ENCODE data around the gene MRPS31. TPM values are rescaled to one million over a fixed set of nuclear protein-coding genes. Genes with fewer than 3 reads are reported as not detected.

MRPS31 gene
- polyA plus RNA-seq, 1 of the 3 experiments (the other 2 are of a cell fraction): 13.3 TPM

DNA sequence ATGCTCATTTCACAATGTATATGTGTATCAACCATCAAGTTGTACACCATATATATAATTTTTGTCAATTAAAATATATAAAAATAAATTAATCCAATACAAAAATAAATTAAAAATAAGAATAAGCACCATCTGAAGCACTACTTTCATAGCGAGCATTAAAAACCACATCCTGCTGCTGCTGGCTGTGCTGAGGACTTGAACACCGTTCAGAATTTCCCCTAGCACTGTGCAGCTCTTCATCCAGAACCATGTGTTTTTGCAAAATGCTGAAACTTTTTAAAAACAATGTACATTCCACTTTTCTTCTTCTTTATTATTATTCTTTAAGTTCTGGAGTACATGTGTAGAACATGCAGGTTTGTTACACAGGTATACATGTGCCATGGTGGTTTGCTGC, 64.6 kb downstream of the MRPS31 start:
- WGBS (ENCODE audit: low lambda C conversion rate): 74% methylated on average over 2 of the region's 2 CpGs
- ChIA-PET POLR2A (no interaction called here), CTCF (no interaction called here)
- Histone ChIP-seq H3K9ac (no peak overlapping the region), H3K4me1 (ENCODE audit: control insufficient read depth in 1 of 2, insufficient read depth in 2 of 2, low read depth in 1 of 2, low read length in 1 of 2) (no peaks in the 10 kb centered on the region), H3K4me2 (no peak overlapping the region), H3K79me2 (ENCODE audit: insufficient read depth) (no peaks in the 10 kb centered on the region), H3K9me2 (no peaks in the 10 kb centered on the region), H3K9me3 (no peaks in the 10 kb centered on the region), H3K27me3 (ENCODE audit: insufficient read depth) (no peaks in the 10 kb centered on the region), H3K4me3 (ENCODE audit: low read depth in 2 of 2, low read length in 1 of 2) (no peak overlapping the region), H3F3A (replicated peaks; ENCODE audit: insufficient read depth) (no peaks in the 10 kb centered on the region), H3K36me3 (replicated peaks in 1 of 2; ENCODE audit: control insufficient read depth in 1 of 2, insufficient read depth in 2 of 2, low read length in 1 of 2) (no peaks in the 10 kb centered on the region), H3K27ac (ENCODE audit: low read depth in 2 of 2, low read length in 1 of 2) (no peak overlapping the region), H4K20me1 (ENCODE audit: insufficient read depth) (no peaks in the 10 kb centered on the region), H2AFZ (ENCODE audit: low read depth) (no peak overlapping the region)
- no peak for TF ChIP-seq CHD2 (IDR thresholded peaks at IDR 0.05; ENCODE audit: low read length, partially characterized antibody)
- TF ChIP-seq, protein P1, sequence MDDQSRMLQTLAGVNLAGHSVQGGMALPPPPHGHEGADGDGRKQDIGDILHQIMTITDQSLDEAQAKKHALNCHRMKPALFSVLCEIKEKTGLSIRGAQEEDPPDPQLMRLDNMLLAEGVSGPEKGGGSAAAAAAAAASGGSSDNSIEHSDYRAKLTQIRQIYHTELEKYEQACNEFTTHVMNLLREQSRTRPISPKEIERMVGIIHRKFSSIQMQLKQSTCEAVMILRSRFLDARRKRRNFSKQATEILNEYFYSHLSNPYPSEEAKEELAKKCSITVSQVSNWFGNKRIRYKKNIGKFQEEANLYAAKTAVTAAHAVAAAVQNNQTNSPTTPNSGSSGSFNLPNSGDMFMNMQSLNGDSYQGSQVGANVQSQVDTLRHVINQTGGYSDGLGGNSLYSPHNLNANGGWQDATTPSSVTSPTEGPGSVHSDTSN (IDR thresholded peaks at IDR 0.05): no peak
- no peak for TF ChIP-seq NRF1 (IDR thresholded peaks at IDR 0.05; ENCODE audit: low read depth, low read length)
- no peak for TF ChIP-seq ELF1 (IDR thresholded peaks at IDR 0.05)
- TF ChIP-seq EZH2phosphoT487 (IDR thresholded peaks at IDR 0.05; ENCODE audit: borderline replicate concordance, low read depth): no peak
- TF ChIP-seq, protein P2, sequence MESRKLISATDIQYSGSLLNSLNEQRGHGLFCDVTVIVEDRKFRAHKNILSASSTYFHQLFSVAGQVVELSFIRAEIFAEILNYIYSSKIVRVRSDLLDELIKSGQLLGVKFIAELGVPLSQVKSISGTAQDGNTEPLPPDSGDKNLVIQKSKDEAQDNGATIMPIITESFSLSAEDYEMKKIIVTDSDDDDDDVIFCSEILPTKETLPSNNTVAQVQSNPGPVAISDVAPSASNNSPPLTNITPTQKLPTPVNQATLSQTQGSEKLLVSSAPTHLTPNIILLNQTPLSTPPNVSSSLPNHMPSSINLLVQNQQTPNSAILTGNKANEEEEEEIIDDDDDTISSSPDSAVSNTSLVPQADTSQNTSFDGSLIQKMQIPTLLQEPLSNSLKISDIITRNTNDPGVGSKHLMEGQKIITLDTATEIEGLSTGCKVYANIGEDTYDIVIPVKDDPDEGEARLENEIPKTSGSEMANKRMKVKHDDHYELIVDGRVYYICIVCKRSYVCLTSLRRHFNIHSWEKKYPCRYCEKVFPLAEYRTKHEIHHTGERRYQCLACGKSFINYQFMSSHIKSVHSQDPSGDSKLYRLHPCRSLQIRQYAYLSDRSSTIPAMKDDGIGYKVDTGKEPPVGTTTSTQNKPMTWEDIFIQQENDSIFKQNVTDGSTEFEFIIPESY (IDR thresholded peaks at IDR 0.05; ENCODE audit: borderline replicate concordance, low read depth): no peak
- no peak for TF ChIP-seq MXI1 (IDR thresholded peaks at IDR 0.05; ENCODE audit: low read depth, low read length)
- no peak for TF ChIP-seq GATA2 (CRISPR knock-in tag; IDR thresholded peaks at IDR 0.05)
- no peak for TF ChIP-seq TCF12 (IDR thresholded peaks at IDR 0.05)
- no peak for TF ChIP-seq FOXJ3 (CRISPR knock-in tag; IDR thresholded peaks at IDR 0.05)
- TF ChIP-seq RXRA (IDR thresholded peaks at IDR 0.05; ENCODE audit: borderline replicate concordance, low read depth): no peak
- TF ChIP-seq RAD21 (IDR thresholded peaks at IDR 0.05; ENCODE audit: low read length): no peak
- no peak for TF ChIP-seq GABPA (IDR thresholded peaks at IDR 0.05; ENCODE audit: low read depth)
- TF ChIP-seq EP300 (IDR thresholded peaks at IDR 0.05; ENCODE audit: borderline replicate concordance in 1 of 2, low read depth in 1 of 2, low read length in 1 of 2): no peak
- TF ChIP-seq RCOR1 (IDR thresholded peaks at IDR 0.05; ENCODE audit: low read length): no peak
- TF ChIP-seq, protein P3, sequence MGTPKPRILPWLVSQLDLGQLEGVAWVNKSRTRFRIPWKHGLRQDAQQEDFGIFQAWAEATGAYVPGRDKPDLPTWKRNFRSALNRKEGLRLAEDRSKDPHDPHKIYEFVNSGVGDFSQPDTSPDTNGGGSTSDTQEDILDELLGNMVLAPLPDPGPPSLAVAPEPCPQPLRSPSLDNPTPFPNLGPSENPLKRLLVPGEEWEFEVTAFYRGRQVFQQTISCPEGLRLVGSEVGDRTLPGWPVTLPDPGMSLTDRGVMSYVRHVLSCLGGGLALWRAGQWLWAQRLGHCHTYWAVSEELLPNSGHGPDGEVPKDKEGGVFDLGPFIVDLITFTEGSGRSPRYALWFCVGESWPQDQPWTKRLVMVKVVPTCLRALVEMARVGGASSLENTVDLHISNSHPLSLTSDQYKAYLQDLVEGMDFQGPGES (IDR thresholded peaks at IDR 0.05; ENCODE audit: low read depth, low read length): no peak
- TF ChIP-seq JUND (IDR thresholded peaks at IDR 0.05): no peak
- TF ChIP-seq POLR2AphosphoS5 (IDR thresholded peaks at IDR 0.05; ENCODE audit: low read depth, low read length): no peak
- no peak for DNase-seq
